ENCODE results near the gene SLIT3.

DNA sequence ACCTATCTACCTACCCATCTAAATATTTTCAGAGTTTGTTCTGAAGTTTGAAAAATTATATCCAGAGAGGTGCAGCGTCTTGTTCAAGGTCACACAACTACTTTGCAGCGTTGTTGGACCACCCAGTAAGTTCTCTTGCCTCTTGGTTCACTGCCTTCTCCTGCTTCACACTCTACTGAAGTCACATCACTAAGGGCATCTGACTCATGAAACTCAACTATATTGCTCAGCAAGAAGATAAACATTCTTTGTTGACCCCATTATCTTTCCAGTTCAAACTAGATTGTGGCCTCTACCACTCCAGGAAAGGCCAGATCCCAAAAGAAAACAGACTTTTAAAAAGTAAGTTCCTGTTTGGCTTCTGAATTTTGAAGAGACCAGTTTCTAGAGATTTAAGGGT, 326.9 kb downstream of the SLIT3 start:
- no peak for TF ChIP-seq ZNF155 (tag by site-specific recombination; IDR thresholded peaks at IDR 0.05)
- no peak for TF ChIP-seq ZBTB7A (tag by site-specific recombination; IDR thresholded peaks at IDR 0.05; ENCODE audit: low read depth)
